ENCODE measurements around the gene USP47.

Gene USP47

GRCh38 chr11:11983427-11983826 lies 141.7 kb downstream of the USP47 start:
- no peak for DNase-seq

- no peak for DNase-seq
Observed at GRCh38 chr11:11984563-11984962, 142.8 kb downstream of the USP47 start.

GRCh38 chr11:11985016-11985715 lies 143.4 kb downstream of the USP47 start:
- no peak for DNase-seq

GRCh38 chr11:11985954-11986949 lies 144.5 kb downstream of the USP47 start:
- DNase-seq: no peak

DNA sequence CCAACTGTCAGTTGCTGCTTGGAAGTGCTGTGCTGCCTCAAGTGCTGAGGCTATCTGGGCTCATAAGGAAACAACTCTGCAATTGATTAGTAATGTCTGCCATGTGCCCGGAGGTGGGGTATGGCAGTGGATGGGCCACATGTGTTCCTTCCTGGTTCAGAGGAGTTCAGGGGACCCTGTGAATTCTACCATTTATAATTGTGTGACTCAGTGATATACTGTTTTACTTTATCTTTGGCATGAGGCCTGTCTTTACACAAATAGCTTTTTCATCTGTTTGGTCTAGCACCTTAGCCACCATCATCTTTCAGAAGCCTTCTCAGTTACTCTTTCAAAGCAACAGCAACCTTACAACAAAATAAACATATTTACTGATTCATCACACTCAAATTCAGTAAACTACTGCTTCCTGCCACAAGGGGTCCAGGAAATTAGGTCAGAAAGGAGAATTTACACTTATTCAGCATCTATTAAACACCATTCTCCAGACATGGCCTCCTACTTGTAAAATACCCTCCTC lies 145.8 kb downstream of the USP47 start:
- peak; percentile 33 for DNase-seq

DNA sequence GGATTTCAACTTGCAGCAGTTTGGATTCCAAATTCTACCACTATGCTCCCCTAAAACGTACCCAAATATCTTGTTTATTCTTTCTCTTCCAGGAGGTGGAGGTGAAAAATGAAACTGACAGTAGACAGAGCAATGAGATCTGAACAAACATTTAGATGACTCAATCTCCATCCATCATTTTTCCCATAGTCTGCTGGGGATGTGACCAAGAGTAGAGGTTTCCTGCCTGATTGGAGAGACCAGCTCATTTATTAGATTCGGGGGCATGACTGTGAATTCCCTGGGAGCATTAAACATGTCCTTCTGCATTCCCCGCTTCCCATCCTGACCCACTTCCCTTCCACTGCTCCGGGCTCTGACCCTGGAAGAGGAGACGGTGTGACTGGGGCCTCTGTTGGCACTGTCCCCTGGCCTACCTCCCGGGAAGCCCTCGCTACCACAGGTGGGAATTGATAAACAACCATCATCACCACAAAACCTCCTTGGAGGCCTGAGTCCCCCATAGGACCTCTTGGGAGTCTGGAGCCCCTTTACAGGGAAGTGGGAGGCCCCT lies 146.4 kb downstream of the USP47 start:
- no peak for DNase-seq

- DNase-seq: no peak
Observed at GRCh38 chr11:11988681-11989261, 147.0 kb downstream of the USP47 start.

DNA sequence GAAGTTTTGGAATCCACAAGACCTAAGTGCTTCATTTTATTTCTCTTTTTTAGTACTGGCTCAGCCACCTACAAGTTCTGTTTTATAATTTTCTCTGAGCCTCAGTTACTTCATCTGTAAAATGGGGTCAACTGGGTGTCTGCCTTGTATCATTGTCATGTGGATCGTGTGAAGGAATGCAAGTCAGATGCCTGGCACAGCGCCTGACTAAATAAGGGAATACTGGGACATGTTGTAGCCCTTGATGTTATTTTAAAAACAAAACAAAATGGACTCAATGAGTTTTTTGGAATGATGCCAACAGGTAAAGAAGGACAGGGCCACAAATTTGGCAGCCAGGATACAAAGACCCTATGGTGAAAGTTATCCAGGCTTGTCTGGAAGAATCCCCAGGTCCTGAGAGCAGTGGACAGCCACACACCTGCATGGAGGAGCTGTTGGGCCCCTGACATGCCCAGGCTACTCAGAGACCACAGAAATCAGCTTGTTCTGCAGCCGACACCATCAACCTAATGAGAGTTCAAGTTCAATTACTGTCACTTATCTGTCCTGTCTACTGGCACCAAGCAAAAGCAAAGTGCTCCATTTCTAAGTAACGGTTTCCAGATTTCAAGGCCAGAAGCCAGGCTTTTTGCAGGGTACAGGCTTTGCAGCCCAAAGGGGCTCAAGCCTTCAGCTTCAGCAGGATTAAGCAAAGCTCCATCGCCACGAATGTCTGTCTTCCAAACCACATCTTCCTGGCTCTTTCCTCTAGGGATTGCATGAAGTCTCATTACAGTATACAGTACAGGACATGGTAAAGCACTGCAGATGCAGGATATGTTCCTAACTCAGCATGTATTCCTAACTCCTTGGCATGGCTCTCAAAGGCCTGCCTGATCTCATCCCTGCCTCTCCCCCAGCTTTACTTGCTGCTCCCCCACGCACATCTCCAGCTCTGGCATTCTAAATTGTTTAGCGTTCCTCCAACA lies 148.3 kb downstream of the USP47 start:
- DNase-seq: no peak

- no peak for DNase-seq
Observed at GRCh38 chr11:11992257-11993212, 150.8 kb downstream of the USP47 start.

- no peak for DNase-seq
Observed at GRCh38 chr11:11993839-11994238, 152.1 kb downstream of the USP47 start.

DNA sequence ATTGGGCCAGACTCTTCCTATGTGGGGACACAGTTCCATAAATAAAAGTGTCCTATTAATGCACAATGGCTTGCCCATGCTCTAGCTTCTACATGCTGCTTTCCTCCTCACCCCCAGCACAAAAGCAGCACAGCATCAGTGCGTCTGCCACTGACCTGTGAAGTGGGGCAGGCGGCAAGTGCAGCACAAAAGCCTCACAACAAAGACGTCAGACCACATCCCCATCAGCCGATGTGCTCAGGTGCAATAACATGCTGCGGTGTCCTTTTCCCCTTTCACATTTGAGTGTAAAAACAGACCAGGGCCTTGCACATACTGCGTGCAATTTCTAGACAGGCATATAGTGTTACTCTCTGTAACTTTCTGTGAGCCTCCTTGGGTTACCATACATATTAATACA lies 153.8 kb downstream of the USP47 start:
- no peak for DNase-seq

- DNase-seq: no peak
Observed at GRCh38 chr11:11996321-11997048, 154.7 kb downstream of the USP47 start.

GRCh38 chr11:11997049-11997322 lies 155.2 kb downstream of the USP47 start:
- no peak for DNase-seq

DNA sequence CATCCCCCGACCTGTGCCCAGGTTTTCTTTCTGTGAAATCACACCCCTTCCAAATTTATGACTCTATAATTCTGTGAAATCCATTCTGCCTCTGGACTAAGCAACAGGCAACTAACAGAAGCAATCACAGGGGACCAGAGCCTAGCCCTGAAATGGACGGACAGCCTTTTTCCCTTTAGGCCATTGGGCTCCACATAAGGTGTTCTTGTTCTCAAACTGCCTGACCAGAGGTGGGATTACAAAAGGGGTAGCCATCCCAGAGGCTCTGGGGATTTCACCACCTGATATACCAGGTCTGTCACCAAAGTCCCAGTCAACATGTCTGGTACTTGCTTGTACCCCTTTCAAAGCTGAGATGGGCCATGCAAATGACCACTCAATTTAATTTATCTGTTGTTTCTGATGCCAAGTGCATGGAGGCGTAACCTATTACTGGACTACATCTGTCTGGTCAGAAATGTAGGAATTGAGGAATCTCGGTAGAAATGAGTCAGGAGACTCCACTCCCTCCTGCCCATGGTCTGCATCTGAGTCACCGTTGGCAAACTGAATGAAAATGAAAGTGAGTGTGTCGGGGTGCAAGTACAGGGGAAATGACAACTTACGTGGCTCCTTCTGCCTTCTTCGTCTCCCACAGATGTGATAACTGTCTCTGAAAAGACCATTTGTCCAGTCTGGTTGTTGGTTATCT lies 156.5 kb downstream of the USP47 start:
- no peak for DNase-seq

DNA sequence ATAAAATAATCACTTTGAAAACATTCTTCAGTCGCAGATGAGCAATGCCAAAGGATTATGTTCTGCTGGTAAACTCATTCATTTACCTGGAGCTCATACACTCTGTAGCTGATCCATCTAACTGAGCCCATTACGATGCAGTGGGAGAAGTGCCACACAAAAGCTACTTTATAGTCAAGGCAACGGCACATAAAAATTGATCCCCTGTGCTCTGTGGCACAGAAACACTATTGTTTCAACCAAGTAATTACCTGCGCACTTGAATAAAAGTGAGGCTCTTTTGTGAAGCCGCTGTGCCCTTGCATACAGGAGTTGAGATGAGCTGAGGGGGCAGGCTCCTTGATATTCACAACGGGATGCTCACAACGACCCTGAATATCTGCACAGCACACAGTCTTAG lies 159.4 kb downstream of the USP47 start:
- no peak for DNase-seq

GRCh38 chr11:12003336-12003735 lies 161.6 kb downstream of the USP47 start:
- no peak for DNase-seq

DNA sequence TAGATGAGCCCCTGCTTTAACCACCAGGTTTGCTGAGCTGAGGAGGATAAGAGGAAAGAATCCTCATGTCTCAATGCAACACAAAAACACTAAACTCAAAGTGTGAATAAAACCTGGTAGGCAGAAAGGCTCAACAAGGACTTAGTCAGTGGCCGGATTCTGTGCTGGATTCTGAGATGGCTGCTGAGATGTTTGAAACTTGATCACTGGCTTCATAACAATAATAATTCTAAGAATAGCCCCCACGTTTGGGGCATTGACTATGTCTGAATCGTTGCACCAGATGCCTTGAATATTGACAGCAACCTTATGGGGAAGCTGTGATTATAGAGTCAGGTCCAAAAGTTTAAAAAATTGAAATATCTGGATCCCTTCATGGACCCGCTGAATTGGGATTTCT lies 162.0 kb downstream of the USP47 start:
- no peak for DNase-seq

- no peak for DNase-seq
Observed at GRCh38 chr11:12005061-12005460, 163.3 kb downstream of the USP47 start.

GRCh38 chr11:12005476-12005875 lies 163.7 kb downstream of the USP47 start:
- DNase-seq: no peak
